Measurements from ENCODE around the gene CLIP1. TPM values are rescaled to one million over a fixed set of nuclear protein-coding genes. Genes with fewer than 3 reads are reported as not detected.

CLIP1 gene
- total RNA-seq, 2 experiments from 2014 or later = 11.2 to 25.6 TPM

- no peaks in the 10 kb centered on the region for H3K9me3 ChIP-seq (ENCODE audit: low read length)
- H3K79me2 ChIP-seq (ENCODE audit: insufficient read depth, low read depth, low read length) = no peaks in the 10 kb centered on the region
- H2AFZ ChIP-seq (ENCODE audit: low read length) = no peak overlapping the region
- BruUV-seq (replicated peaks) = no TSS peak
- no peak overlapping the region for H3K4me3 ChIP-seq (ENCODE audit: low read depth, low read length, poor library complexity, severe bottlenecking)
- ChIA-PET CTCF (ENCODE audit: unreplicated experiment) (no interaction called here), POLR2A (no interaction called here)
- no peak for DNase-seq (ENCODE audit: low spot score)
- no peaks in the 10 kb centered on the region for H3K9me2 ChIP-seq (ENCODE audit: insufficient read depth, low read length)
- H3K4me1 ChIP-seq (ENCODE audit: insufficient read depth, low read length, poor library complexity, severe bottlenecking) = no peaks in the 10 kb centered on the region
- TF ChIP-seq EZH2phosphoT487 (IDR thresholded peaks at IDR 0.05; ENCODE audit: borderline replicate concordance, low read depth, low read length) (no peak), CTCF (conservative IDR thresholded peaks at IDR 0.05; ENCODE audit: low read length) (no peak)
- no peak overlapping the region for H3K4me2 ChIP-seq (ENCODE audit: low read length)
- intact Hi-C loops (cut with micrococcal nuclease; ENCODE audit: unreplicated experiment) = no loop called here
- H3K36me3 ChIP-seq (ENCODE audit: insufficient read depth, low read length) = no peaks in the 10 kb centered on the region
- H3K27ac ChIP-seq (ENCODE audit: low read depth, low read length, poor library complexity, severe bottlenecking) = no peak overlapping the region
- no peaks in the 10 kb centered on the region for H4K20me1 ChIP-seq (ENCODE audit: insufficient read depth, low read length)
Observed at GRCh38 chr12:122460061-122460460, 37.6 kb upstream of the CLIP1 start.

GRCh38 chr12:122459211-122459610 is 36.7 kb upstream of the CLIP1 start:
- no peaks in the 10 kb centered on the region for H3K79me2 ChIP-seq (ENCODE audit: insufficient read depth, low read depth, low read length)
- no peaks in the 10 kb centered on the region for H3K9me2 ChIP-seq (ENCODE audit: insufficient read depth, low read length)
- H3K9me3 ChIP-seq (ENCODE audit: low read length) = no peaks in the 10 kb centered on the region
- TF ChIP-seq EZH2phosphoT487 (IDR thresholded peaks at IDR 0.05; ENCODE audit: borderline replicate concordance, low read depth, low read length) (no peak), CTCF (conservative IDR thresholded peaks at IDR 0.05; ENCODE audit: low read length) (no peak)
- H3K36me3 ChIP-seq (ENCODE audit: insufficient read depth, low read length) = no peaks in the 10 kb centered on the region
- CTCF ChIA-PET (ENCODE audit: unreplicated experiment) = no interaction called here
- H3K4me2 ChIP-seq (ENCODE audit: low read length) = no peak overlapping the region
- no peaks in the 10 kb centered on the region for H3K4me1 ChIP-seq (ENCODE audit: insufficient read depth, low read length, poor library complexity, severe bottlenecking)
- POLR2A ChIA-PET = interaction anchor here (0.7 kb wide), 2 partner anchors 90 to 1067 kb away, joined by 5 to 6 read pairs; no protein-coding TSS in a partner anchor
- H3K4me3 ChIP-seq (ENCODE audit: low read depth, low read length, poor library complexity, severe bottlenecking) = no peak overlapping the region
- H4K20me1 ChIP-seq (ENCODE audit: insufficient read depth, low read length) = no peaks in the 10 kb centered on the region
- no peak overlapping the region for H2AFZ ChIP-seq (ENCODE audit: low read length)
- intact Hi-C loops (cut with micrococcal nuclease; ENCODE audit: unreplicated experiment) = no loop called here
- no peak overlapping the region for H3K27ac ChIP-seq (ENCODE audit: low read depth, low read length, poor library complexity, severe bottlenecking)
- no TSS peak for BruUV-seq (replicated peaks)
- DNase-seq (ENCODE audit: low spot score) = no peak

GRCh38 chr12:122458105-122459035 is 35.9 kb upstream of the CLIP1 start:
- Histone ChIP-seq H3K27ac (ENCODE audit: low read depth, low read length, poor library complexity, severe bottlenecking) (no peak overlapping the region), H2AFZ (ENCODE audit: low read length) (no peak overlapping the region), H3K4me2 (ENCODE audit: low read length) (no peak overlapping the region), H4K20me1 (ENCODE audit: insufficient read depth, low read length) (no peaks in the 10 kb centered on the region), H3K9me2 (ENCODE audit: insufficient read depth, low read length) (no peaks in the 10 kb centered on the region), H3K79me2 (ENCODE audit: insufficient read depth, low read depth, low read length) (no peaks in the 10 kb centered on the region), H3K4me1 (ENCODE audit: insufficient read depth, low read length, poor library complexity, severe bottlenecking) (peaks cover 8% of the 10 kb centered on the region), H3K9me3 (ENCODE audit: low read length) (no peaks in the 10 kb centered on the region), H3K4me3 (ENCODE audit: low read depth, low read length, poor library complexity, severe bottlenecking) (no peak overlapping the region), H3K36me3 (ENCODE audit: insufficient read depth, low read length) (no peaks in the 10 kb centered on the region)
- no TSS peak for BruUV-seq (replicated peaks)
- intact Hi-C loops (cut with micrococcal nuclease; ENCODE audit: unreplicated experiment) = no loop called here
- DNase-seq (ENCODE audit: low spot score) = no peak
- POLR2A ChIA-PET = interaction anchor here (0.7 kb wide), 2 partner anchors 89 to 1066 kb away, joined by 5 to 6 read pairs; no protein-coding TSS in a partner anchor
- TF ChIP-seq CTCF (conservative IDR thresholded peaks at IDR 0.05; ENCODE audit: low read length) (no peak), EZH2phosphoT487 (IDR thresholded peaks at IDR 0.05; ENCODE audit: borderline replicate concordance, low read depth, low read length) (no peak)
- CTCF ChIA-PET (ENCODE audit: unreplicated experiment) = no interaction called here
